SHP77 treated with DMSO at 0.1 percent for 48 hours (cell line): Measurements from ENCODE around the gene GTF2H2C.
"Not testable (repeated sequence)": the region's sequence is repeated elsewhere in the genome, so short reads cannot be mapped to it uniquely, and the experiment has no call there.

ENCODE experiments used
- DNase-seq: peaks from one replicate; lab custom pipeline; 2025; lab: John Stamatoyannopoulos, UW

Gene GTF2H2C

GRCh38 chr5:69566172-69566571, 6.2 kb downstream of the GTF2H2C start:
- DNase-seq, result not testable (repeated sequence)

GRCh38 chr5:69568072-69568471, 8.1 kb downstream of the GTF2H2C start:
- not testable (repeated sequence) for DNase-seq

GRCh38 chr5:69583356-69583755, 23.4 kb downstream of the GTF2H2C start:
- not testable (repeated sequence) for DNase-seq

- not testable (repeated sequence) for DNase-seq
Measured at GRCh38 chr5:69596114-69596840, 36.3 kb downstream of the GTF2H2C start.

- DNase-seq, result not testable (repeated sequence)
Measured at GRCh38 chr5:69601947-69602346, 42.0 kb downstream of the GTF2H2C start.

GRCh38 chr5:69606839-69607238, 46.8 kb downstream of the GTF2H2C start:
- not testable (repeated sequence) for DNase-seq

- DNase-seq, result not testable (repeated sequence)
Measured at GRCh38 chr5:69607750-69608149, 47.8 kb downstream of the GTF2H2C start.

GRCh38 chr5:69608861-69609496, 49.0 kb downstream of the GTF2H2C start:
- DNase-seq, result not testable (repeated sequence)

GRCh38 chr5:69614843-69615242, 54.9 kb downstream of the GTF2H2C start:
- not testable (repeated sequence) for DNase-seq

- not testable (repeated sequence) for DNase-seq
Measured at GRCh38 chr5:69631879-69632278, 71.9 kb downstream of the GTF2H2C start.
